ENCODE results near the gene ACTL8.

The ACTL8 gene

GRCh38 chr1:17875882-17876280 lies 120.7 kb downstream of the ACTL8 start:
- DNase-seq (ENCODE audit: low spot score): no peak
